ENCODE results near the gene ESPL1. TPM values are rescaled to one million over a fixed set of nuclear protein-coding genes. Genes with fewer than 3 reads are reported as not detected.
"Not testable (repeated sequence)": the region's sequence is repeated elsewhere in the genome, so short reads cannot be mapped to it uniquely, and the experiment has no call there.

The ESPL1 gene
- total RNA-seq, 1 experiment from 2014 or later, result 61.4 TPM

DNA sequence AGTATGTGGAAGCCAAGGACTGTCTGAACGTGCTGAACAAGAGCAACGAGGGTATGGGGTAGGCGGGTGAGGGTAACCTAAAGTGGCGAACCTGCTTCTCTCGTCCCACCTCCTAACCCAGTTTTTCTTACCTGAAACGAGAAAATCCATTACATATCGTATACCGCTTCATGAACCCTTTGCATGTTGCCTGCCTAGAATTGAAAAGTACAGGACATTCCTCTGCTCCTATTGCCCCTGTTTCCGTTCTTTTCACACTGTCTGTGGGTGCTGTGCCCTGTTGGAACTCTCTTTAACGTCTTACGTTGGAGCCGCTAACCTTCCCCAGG lies 27.8 kb downstream of the ESPL1 start:
- DNase-seq (ENCODE audit: low spot score), result no peak
- TF ChIP-seq GABPB1 (CRISPR knock-in tag; IDR thresholded peaks at IDR 0.05) (no peak), ZBTB21 (CRISPR knock-in tag; IDR thresholded peaks at IDR 0.05; ENCODE audit: borderline replicate concordance) (no peak), ZNF138 (CRISPR knock-in tag; conservative IDR thresholded peaks at IDR 0.05) (no peak), NR3C1 (CRISPR knock-in tag; conservative IDR thresholded peaks at IDR 0.05; ENCODE audit: low read depth) (no peak), ESRRA (CRISPR knock-in tag; IDR thresholded peaks at IDR 0.05; ENCODE audit: borderline replicate concordance) (no peak), NFE2L1 (CRISPR knock-in tag; IDR thresholded peaks at IDR 0.05) (no peak), EMX1 (CRISPR knock-in tag; IDR thresholded peaks at IDR 0.05) (no peak), ZNF317 (CRISPR knock-in tag; IDR thresholded peaks at IDR 0.05; ENCODE audit: borderline replicate concordance, low read depth) (no peak), CREM (CRISPR knock-in tag; IDR thresholded peaks at IDR 0.05) (no peak)
- TF ChIP-seq, protein P1, sequence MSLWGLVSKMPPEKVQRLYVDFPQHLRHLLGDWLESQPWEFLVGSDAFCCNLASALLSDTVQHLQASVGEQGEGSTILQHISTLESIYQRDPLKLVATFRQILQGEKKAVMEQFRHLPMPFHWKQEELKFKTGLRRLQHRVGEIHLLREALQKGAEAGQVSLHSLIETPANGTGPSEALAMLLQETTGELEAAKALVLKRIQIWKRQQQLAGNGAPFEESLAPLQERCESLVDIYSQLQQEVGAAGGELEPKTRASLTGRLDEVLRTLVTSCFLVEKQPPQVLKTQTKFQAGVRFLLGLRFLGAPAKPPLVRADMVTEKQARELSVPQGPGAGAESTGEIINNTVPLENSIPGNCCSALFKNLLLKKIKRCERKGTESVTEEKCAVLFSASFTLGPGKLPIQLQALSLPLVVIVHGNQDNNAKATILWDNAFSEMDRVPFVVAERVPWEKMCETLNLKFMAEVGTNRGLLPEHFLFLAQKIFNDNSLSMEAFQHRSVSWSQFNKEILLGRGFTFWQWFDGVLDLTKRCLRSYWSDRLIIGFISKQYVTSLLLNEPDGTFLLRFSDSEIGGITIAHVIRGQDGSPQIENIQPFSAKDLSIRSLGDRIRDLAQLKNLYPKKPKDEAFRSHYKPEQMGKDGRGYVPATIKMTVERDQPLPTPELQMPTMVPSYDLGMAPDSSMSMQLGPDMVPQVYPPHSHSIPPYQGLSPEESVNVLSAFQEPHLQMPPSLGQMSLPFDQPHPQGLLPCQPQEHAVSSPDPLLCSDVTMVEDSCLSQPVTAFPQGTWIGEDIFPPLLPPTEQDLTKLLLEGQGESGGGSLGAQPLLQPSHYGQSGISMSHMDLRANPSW (CRISPR knock-in tag; conservative IDR thresholded peaks at IDR 0.05; ENCODE audit: low read depth), result no peak
- TF ChIP-seq, protein P2, sequence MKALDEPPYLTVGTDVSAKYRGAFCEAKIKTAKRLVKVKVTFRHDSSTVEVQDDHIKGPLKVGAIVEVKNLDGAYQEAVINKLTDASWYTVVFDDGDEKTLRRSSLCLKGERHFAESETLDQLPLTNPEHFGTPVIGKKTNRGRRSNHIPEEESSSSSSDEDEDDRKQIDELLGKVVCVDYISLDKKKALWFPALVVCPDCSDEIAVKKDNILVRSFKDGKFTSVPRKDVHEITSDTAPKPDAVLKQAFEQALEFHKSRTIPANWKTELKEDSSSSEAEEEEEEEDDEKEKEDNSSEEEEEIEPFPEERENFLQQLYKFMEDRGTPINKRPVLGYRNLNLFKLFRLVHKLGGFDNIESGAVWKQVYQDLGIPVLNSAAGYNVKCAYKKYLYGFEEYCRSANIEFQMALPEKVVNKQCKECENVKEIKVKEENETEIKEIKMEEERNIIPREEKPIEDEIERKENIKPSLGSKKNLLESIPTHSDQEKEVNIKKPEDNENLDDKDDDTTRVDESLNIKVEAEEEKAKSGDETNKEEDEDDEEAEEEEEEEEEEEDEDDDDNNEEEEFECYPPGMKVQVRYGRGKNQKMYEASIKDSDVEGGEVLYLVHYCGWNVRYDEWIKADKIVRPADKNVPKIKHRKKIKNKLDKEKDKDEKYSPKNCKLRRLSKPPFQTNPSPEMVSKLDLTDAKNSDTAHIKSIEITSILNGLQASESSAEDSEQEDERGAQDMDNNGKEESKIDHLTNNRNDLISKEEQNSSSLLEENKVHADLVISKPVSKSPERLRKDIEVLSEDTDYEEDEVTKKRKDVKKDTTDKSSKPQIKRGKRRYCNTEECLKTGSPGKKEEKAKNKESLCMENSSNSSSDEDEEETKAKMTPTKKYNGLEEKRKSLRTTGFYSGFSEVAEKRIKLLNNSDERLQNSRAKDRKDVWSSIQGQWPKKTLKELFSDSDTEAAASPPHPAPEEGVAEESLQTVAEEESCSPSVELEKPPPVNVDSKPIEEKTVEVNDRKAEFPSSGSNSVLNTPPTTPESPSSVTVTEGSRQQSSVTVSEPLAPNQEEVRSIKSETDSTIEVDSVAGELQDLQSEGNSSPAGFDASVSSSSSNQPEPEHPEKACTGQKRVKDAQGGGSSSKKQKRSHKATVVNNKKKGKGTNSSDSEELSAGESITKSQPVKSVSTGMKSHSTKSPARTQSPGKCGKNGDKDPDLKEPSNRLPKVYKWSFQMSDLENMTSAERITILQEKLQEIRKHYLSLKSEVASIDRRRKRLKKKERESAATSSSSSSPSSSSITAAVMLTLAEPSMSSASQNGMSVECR (CRISPR knock-in tag; IDR thresholded peaks at IDR 0.05; ENCODE audit: borderline replicate concordance), result no peak
- TF ChIP-seq, protein P3, sequence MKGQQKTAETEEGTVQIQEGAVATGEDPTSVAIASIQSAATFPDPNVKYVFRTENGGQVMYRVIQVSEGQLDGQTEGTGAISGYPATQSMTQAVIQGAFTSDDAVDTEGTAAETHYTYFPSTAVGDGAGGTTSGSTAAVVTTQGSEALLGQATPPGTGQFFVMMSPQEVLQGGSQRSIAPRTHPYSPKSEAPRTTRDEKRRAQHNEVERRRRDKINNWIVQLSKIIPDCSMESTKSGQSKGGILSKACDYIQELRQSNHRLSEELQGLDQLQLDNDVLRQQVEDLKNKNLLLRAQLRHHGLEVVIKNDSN (CRISPR knock-in tag; IDR thresholded peaks at IDR 0.05), result no peak
- TF ChIP-seq, protein P4, sequence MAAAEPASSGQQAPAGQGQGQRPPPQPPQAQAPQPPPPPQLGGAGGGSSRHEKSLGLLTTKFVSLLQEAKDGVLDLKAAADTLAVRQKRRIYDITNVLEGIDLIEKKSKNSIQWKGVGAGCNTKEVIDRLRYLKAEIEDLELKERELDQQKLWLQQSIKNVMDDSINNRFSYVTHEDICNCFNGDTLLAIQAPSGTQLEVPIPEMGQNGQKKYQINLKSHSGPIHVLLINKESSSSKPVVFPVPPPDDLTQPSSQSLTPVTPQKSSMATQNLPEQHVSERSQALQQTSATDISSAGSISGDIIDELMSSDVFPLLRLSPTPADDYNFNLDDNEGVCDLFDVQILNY (CRISPR knock-in tag; IDR thresholded peaks at IDR 0.05), result no peak
- TF ChIP-seq, protein P5, sequence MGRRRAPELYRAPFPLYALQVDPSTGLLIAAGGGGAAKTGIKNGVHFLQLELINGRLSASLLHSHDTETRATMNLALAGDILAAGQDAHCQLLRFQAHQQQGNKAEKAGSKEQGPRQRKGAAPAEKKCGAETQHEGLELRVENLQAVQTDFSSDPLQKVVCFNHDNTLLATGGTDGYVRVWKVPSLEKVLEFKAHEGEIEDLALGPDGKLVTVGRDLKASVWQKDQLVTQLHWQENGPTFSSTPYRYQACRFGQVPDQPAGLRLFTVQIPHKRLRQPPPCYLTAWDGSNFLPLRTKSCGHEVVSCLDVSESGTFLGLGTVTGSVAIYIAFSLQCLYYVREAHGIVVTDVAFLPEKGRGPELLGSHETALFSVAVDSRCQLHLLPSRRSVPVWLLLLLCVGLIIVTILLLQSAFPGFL (CRISPR knock-in tag; IDR thresholded peaks at IDR 0.05; ENCODE audit: borderline replicate concordance), result no peak
- TF ChIP-seq, protein P6, sequence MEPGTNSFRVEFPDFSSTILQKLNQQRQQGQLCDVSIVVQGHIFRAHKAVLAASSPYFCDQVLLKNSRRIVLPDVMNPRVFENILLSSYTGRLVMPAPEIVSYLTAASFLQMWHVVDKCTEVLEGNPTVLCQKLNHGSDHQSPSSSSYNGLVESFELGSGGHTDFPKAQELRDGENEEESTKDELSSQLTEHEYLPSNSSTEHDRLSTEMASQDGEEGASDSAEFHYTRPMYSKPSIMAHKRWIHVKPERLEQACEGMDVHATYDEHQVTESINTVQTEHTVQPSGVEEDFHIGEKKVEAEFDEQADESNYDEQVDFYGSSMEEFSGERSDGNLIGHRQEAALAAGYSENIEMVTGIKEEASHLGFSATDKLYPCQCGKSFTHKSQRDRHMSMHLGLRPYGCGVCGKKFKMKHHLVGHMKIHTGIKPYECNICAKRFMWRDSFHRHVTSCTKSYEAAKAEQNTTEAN (CRISPR knock-in tag; IDR thresholded peaks at IDR 0.05), result no peak
- ChIA-PET POLR2A (interaction anchor here (0.9 to 2.3 kb wide), 7 partner anchors 26 to 137 kb away, joined by 3 to 19 read pairs (median 6); partner anchors contain the start of genes AAAS, CSAD, ESPL1 and SP1), CTCF (interaction anchor here (0.7 to 15.2 kb wide), 28 partner anchors 12 to 248 kb away, joined by 3 to 161 read pairs (median 4); partner anchors contain the start of genes AAAS, CSAD, ESPL1 and TARBP2)
- ATAC-seq, result no peak
- Mint-ChIP-seq H3K36me3 (peaks cover 31% of the 10 kb centered on the region), H3K27ac (peak overlapping the region; percentile 96), H3K4me3 (peak overlapping the region; percentile 99), H3K4me1 (peaks cover 23% of the 10 kb centered on the region), H3K27me3 (ENCODE audit: low read depth) (no peaks in the 10 kb centered on the region), H3K9me3 (no peaks in the 10 kb centered on the region)

DNA sequence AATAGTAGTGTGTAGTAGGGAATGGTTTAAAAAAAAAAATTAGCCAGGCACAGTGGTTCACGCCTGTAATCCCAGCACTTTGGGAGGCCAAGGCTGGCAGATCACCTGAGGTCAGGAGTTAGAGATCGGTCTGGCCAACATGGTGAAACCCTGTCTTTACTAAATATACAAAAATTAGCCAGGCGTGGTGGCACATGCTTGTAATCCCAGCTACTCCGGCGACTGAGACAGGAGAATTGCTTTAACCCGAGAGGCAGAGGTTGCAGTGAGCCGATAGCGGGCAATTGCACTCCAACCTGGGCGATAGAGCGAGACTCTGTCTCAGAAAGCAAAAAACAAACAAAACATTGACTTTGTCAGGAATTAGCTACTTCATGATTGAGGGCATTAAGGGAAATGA lies 29.0 kb downstream of the ESPL1 start:
- CTCF ChIA-PET, result interaction anchor here (1.3 to 3.6 kb wide), 3 partner anchors 24 to 55 kb away, joined by 4 to 66 read pairs (median 55); partner anchors contain the start of gene AAAS
- POLR2A ChIA-PET, result interaction anchor here (0.5 kb wide), 1 partner anchor 118 kb away, joined by 3 read pairs; no protein-coding TSS in a partner anchor
- peaks cover 28% of the 10 kb centered on the region for H3K4me1 Mint-ChIP-seq
- ATAC-seq; H3K27me3 Mint-ChIP-seq (ENCODE audit: low read depth); H3K9me3 Mint-ChIP-seq; DNase-seq (ENCODE audit: low spot score): not testable (repeated sequence)
- H3K4me3 Mint-ChIP-seq, result peak overlapping the region; percentile 99
- peaks cover 34% of the 10 kb centered on the region for H3K36me3 Mint-ChIP-seq
- H3K27ac Mint-ChIP-seq, result peak overlapping the region; percentile 30; the same call in 1 of the 2 replicates

Measured in WTC11 (cell line).